MV-4-11 (cell line): ENCODE measurements around the gene SRP68.
A peak's percentile ranks its signal among the peaks of the same experiment; 100 is the strongest.
"Not testable (repeated sequence)": the region's sequence is repeated elsewhere in the genome, so short reads cannot be mapped to it uniquely, and the experiment has no call there.

Experiments
- DNase-seq: peaks from one replicate; lab custom pipeline; 2025; lab: John Stamatoyannopoulos, UW

The SRP68 gene

DNA sequence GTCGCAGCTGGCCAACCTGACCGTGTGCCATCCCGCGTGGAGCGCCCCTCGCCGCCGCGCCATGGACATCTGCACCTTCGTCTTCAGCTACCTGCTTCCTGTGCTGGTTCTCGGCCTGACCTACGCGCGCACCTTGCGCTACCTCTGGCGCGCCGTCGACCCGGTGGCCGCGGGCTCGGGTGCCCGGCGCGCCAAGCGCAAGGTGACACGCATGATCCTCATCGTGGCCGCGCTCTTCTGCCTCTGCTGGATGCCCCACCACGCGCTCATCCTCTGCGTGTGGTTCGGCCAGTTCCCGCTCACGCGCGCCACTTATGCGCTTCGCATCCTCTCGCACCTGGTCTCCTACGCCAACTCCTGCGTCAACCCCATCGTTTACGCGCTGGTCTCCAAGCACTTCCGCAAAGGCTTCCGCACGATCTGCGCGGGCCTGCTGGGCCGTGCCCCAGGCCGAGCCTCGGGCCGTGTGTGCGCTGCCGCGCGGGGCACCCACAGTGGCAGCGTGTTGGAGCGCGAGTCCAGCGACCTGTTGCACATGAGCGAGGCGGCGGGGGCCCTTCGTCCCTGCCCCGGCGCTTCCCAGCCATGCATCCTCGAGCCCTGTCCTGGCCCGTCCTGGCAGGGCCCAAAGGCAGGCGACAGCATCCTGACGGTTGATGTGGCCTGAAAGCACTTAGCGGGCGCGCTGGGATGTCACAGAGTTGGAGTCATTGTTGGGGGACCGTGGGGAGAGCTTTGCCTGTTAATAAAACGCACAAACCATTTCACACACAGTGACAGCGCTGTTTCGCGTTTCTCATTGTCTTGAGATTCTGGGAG lies 4.7 kb upstream of the SRP68 start:
- no peak for DNase-seq

GRCh38 chr17:76076146-76076764 lies 3.9 kb upstream of the SRP68 start:
- no peak for DNase-seq

GRCh38 chr17:76075364-76076145 lies 3.2 kb upstream of the SRP68 start:
- no peak for DNase-seq

DNA sequence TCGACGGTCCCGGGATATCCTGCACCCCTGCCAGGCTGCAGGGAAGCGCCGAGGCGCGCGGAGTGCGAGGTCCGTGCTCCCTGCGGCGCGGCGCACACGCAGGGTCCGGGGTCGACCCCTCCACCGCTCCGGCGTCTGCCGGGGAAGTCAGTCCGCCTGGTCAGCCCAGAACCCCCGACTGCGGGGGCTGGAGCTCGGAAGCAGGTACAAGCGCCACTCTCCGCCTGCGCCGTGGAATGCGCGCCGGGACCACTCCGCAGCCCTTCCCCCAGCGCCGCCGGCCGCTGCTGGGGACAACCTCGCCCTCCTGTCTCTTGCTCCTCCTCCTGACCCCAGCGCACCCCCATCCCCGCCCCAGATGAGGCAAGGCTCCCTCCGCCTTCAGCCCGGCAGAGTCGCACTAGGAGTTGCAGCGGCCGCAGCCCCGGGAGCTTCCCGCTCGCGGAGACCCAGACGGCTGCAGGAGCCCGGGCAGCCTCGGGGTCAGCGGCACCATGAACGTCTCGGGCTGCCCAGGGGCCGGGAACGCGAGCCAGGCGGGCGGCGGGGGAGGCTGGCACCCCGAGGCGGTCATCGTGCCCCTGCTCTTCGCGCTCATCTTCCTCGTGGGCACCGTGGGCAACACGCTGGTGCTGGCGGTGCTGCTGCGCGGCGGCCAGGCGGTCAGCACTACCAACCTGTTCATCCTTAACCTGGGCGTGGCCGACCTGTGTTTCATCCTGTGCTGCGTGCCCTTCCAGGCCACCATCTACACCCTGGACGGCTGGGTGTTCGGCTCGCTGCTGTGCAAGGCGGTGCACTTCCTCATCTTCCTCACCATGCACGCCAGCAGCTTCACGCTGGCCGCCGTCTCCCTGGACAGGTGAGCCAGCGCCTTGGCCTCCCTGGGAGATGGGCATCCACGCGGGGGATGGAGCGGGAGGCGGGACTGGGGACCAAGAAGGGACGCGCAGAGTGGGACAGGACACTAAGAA lies 2.4 kb upstream of the SRP68 start, which contains the start of gene GALR2:
Gene GALR2 (plus strand): TSS at position 392 of the 974 bp plus-strand sequence. CDS start 103 bp downstream, at position 495.
- peak; percentile 5 for DNase-seq

DNA sequence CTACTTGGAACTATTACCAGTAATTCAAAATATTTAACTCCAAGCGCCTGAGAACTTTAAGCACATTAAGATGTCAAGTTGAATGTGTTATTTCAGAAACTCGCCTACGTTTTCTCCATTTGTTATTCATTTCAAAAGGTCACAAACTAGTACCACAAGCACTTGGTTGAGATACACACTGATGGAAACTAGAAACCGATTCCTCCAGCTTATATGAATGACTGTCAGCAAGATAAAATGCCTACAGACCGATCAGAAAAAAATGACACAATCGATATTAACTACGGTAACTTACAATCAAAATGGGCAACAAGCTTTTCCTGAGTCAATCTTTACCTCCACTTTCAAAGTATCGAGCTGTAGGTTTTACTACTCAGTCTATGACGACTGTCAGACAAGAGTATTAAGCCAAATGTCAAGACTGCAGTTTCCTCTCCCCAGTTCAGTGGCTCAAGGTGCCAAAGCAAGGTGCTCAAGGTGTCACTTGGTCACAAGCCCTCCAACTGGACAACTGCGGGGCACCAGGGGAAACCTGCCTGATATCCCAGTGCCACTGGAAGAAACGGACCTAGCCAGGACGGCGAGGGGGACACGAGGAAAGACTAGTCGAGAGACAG lies 678 bp downstream of the SRP68 start:
- DNase-seq, result no peak

GRCh38 chr17:76065775-76066174 lies 6.5 kb downstream of the SRP68 start:
- no peak for DNase-seq

DNA sequence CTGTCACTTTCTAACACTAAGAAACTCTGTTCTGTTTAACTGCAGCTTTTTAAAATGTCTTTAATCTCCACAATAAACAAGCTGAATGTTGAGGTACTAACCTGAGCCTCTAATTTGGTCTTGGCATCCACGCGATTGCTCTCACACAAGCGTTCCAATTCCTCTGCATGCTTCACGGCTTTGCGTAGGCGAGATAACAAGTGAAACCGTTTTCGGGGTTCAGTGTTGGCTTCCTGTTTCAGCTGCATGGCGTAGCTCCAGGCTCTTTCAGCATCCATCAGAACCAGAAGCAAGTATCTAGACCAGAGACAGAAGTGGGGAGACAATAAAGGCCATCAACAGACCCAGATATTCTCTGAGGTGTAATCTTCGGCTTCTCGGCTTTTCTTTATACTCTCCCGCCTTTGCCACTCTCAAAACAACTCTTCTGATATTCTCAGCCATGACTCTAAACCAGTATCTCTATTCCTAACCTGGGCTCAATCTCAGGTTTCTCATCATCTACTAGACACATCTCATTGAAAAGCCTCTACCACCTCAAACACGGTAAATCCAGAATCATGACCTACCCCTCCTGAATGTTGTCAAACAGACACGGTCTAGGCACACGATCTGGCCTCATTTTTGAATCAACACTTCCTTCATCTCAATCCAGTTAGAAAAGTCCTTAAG lies 8.3 kb downstream of the SRP68 start:
- no peak for DNase-seq

- not testable (repeated sequence) for DNase-seq
Observed at GRCh38 chr17:76058264-76058663, 14.1 kb downstream of the SRP68 start.

DNA sequence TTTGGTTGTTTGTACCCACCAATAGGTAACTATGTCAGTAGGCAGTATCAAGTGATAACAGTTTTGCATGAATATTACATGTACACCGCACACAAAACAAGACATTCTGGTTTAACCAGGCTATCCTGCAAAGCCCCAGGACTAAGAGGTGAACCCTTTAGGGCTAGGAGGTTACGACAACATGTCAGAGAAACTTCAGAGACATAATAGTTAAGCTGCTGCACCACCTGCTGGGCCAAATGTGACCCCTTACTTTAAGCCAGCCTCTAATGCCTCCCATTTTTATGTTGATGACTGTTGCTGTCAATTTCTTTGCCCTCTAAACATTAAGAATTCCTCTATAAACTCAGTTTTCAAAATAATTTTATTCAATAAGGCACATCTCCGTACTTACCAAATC lies 15.4 kb downstream of the SRP68 start:
- peak; percentile 12 for DNase-seq

DNA sequence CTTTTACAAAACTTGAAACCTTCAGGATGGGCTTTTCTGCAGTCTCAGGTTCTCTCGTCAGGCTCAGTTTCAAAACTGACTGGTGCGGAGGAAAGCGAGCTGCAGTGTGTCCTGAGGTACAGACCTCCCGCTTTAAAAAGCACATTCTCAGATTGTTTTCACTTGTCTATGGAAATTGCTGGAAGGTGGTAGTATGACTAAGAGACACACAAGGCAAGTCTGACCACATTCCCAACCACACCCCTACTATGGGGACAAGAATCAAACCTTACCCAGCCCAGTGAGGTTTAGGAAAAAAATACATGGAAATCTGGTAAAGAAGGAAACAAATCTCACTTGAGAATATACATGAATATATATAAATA lies 18.2 kb downstream of the SRP68 start:
- DNase-seq, result peak; percentile 26

DNA sequence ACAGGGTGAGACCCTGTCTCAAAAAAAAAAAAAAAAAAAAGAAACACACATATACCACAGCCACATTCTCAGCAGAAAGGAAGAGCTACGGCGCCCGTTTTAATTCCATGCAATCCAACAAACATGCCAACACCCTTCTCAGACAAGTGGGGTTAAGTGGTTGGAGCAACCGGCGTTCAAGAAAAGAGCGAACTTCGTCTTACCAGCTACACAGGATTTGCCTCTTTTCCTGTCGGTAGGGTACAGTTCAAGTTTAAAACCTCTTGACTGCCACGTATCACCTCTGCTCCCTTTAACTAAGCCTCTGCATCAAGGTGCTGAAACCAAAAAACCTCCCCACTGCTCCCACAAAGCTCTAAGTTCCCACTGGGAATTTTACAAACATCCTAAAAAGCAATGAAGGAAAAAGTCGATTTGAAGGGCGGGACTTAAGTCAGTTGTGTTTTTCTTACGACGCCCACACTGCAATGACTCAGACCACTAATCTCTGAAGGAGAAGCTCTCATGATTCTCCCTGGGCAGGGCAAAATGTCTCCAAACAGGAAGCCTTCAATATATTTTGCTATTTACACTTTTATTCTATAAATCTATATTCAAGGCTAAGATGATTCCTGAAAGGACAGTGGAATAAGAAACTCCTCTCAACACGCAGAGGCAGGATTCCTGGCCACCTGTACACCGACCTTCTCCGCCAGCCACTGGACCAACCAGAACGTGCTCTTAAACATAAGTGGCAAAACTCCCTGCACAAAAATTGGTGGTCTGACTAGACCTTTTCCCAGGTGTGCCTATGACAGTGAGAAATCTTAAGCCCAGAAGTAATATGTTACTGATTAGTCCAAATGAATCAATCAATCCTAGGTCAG lies 18.8 kb downstream of the SRP68 start:
- DNase-seq, result peak; percentile 65

GRCh38 chr17:76051561-76051960 lies 20.8 kb downstream of the SRP68 start:
- DNase-seq, result no peak

GRCh38 chr17:76050538-76051467 lies 21.5 kb downstream of the SRP68 start:
- no peak for DNase-seq

DNA sequence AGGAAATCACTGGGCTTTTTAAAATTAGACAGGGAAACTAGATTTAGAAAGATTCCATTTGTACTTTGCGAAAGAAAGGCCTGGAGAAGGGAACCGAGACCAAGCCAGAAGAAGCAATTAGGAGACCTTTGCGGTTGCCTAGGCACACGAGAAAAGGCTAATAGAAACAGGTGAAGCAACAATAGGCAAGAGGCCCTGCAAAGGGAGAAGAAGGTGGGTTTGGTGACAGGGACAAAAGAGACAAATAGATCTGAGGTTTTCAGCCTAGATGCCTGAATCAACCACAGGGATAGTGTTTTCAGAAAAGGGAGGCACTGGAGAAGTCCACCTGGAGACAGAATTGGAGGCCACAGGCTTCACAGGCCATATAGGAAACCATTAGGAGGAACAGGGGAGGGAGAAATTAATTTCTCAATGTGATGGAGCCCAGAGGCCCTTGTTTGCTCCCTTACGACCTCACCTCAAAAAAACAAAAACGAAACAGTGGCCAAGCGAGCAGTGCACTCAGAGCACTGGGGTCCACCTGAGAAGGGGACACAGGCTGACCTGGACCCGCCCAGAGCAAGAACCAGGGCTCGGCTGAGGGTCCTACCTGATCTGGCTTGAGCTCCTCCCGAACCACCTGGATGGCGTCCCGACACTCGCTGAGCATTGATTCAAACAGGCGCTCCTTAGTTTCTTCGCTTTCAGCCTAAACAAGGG lies 22.3 kb downstream of the SRP68 start:
- peak; percentile 28 for DNase-seq

- DNase-seq, result no peak
Observed at GRCh38 chr17:76049239-76049638, 23.1 kb downstream of the SRP68 start.

DNA sequence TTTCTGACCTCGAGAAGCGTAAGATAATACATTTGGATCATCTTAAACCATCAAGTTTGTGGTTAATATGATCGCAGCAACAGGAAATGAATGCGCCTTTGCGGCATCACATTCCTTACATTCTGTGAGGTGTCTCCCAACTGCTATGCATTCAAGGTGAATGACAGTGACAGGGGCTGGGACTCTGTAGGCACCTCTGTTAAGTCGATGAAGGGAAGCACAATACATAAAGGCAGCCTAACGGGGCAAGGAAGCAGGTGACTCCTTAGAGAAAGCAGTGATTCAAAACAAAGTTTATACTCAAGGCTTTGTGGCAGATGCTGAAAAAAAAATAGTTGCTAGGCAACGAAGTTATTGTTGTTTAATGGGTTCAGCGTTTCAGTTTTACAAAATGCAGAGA lies 23.6 kb downstream of the SRP68 start:
- no peak for DNase-seq

DNA sequence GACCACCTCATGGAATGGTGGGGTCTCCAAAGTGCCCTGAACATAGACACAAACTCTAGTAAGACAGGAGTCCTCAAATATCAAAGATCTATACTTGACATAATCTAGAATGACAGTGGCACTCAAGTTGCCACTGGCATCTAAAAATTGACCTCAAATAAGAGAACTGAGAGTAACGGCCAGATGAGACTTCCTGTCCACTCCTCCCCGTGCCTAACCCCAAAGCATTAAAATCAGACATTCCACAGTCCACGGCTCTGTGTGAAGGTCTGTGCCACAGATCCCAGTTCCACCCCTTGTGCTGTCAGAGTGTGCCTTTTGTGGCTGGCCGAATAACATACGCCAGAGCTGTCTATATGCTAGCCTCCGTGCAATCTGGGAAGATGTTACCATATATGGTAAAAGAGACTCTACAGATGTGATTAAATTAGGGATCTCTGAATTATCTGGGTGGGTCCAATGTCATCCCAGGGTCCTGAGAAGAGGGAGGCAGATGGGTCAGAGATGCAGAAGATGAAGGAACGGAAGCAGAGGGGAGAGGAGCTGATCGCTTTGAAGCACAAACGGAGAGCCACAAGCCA lies 24.2 kb downstream of the SRP68 start:
- peak; percentile 89 for DNase-seq
